GM12892 (cell line): ENCODE measurements around the gene ME2.

Source experiments
- POLR2A ChIP-seq: IDR thresholded peaks from 2 replicates; pipeline ENCODE4 v1.6.1; 2011; ENCODE audit warnings: low read depth, low read length, control low read depth
- POLR2AphosphoS5 ChIP-seq: IDR thresholded peaks from 2 replicates; pipeline ENCODE4 v1.6.1; 2011; ENCODE audit warnings: low read depth, low read length, control low read depth

DNA sequence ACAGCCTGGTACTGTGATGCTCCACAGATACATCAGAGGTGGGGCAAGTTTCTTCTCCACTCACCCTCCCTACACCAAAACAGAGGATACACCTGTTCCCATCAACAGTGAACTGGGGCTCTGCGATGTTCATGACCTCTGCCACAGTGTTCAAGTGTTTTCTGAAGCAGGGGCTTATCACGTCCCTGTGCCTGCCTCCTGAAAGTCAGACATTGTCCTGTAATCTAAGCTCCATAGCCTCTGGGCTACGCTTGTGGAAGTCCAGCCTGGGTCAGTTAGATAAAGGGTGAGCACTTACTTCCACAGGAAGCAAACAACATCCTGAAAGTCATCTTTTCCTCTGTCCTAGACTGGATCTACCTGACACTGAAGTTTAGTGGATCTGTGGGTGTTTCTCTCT lies 38.9 kb upstream of the ME2 start:
- TF ChIP-seq POLR2A (no peak), POLR2AphosphoS5 (no peak)
